WERI-Rb-1 (cell line): ENCODE results near the gene RAC2.
A peak's percentile ranks its signal among the peaks of the same experiment; 100 is the strongest.
"Not testable (repeated sequence)": the region's sequence is repeated elsewhere in the genome, so short reads cannot be mapped to it uniquely, and the experiment has no call there.

Experiments used
- DNase-seq: peaks from one replicate; pipeline ENCODE4 v3.0.0-alpha.2; 2020
- H3K27ac ChIP-seq: fragments of 250-450 bp; sonication (Bioruptor Pico); 2 replicates; pipeline ENCODE4 v1.5.1; 2020; ENCODE audit warnings: mild to moderate bottlenecking, moderate library complexity
- H3K27me3 ChIP-seq: fragments of 250-450 bp; sonication (Bioruptor Pico); 2 replicates; pipeline ENCODE4 v1.5.1; 2021; ENCODE audit warnings: mild to moderate bottlenecking, low read depth, moderate library complexity; ENCODE audit not compliant: insufficient read depth, severe bottlenecking
- H3K36me3 ChIP-seq: fragments of 250-450 bp; sonication (Bioruptor Pico); 2 replicates; pipeline ENCODE4 v1.5.1; 2020; ENCODE audit warnings: mild to moderate bottlenecking, moderate library complexity
- H3K4me3 ChIP-seq: 2 replicates; pipeline ENCODE4 v1.5.1; 2011; ENCODE audit warnings: low read depth, mild to moderate bottlenecking, control low read depth, low read length
- H3K9me3 ChIP-seq: fragments of 250-450 bp; sonication (Bioruptor Pico); 2 replicates; pipeline ENCODE4 v1.5.1; 2021; ENCODE audit warnings: mild to moderate bottlenecking, moderate library complexity; ENCODE audit not compliant: severe bottlenecking
- CTCF ChIP-seq: IDR thresholded peaks from 2 replicates; pipeline ENCODE4 v1.5.1; 2011; ENCODE audit warnings: low read depth, mild to moderate bottlenecking, control low read depth, inconsistent platforms, low read length

The RAC2 gene

GRCh38 chr22:37253126-37253660 is 9.1 kb upstream of the RAC2 start:
- no peaks in the 10 kb centered on the region for H3K36me3 ChIP-seq
- no peaks in the 10 kb centered on the region for H3K9me3 ChIP-seq
- DNase-seq: peak; percentile 5
- H3K4me3 ChIP-seq: no peak overlapping the region
- no peak for TF ChIP-seq CTCF
- no peaks in the 10 kb centered on the region for H3K27me3 ChIP-seq
- H3K27ac ChIP-seq: no peak overlapping the region

DNA sequence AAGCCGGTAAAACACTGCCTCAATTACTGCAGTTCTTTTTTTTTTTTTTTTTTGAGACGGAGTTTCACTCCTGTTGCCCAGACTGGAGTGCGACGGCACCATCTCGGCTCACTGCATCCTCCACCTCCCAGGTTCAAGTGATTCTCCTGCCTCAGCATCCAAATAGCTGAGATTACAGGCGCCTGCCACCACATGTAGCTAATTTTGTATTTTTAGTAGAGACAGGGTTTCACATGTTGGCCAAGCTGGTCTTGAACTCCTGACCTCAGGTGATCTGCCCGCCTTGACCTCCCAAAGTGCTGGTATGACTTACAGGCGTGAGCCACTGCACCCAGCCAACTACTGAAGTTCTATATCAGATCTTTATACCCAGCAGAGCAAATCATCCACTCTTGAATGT is 7.8 kb upstream of the RAC2 start:
- not testable (repeated sequence) for H3K36me3 ChIP-seq, H3K4me3 ChIP-seq, DNase-seq, H3K27ac ChIP-seq, H3K9me3 ChIP-seq, H3K27me3 ChIP-seq

- no peak for TF ChIP-seq CTCF
- H3K27me3 ChIP-seq: no peaks in the 10 kb centered on the region
- H3K4me3 ChIP-seq: no peak overlapping the region
- peak; percentile 2 for DNase-seq
- no peaks in the 10 kb centered on the region for H3K36me3 ChIP-seq
- H3K27ac ChIP-seq: no peak overlapping the region
- no peaks in the 10 kb centered on the region for H3K9me3 ChIP-seq
These were observed 5.9 kb upstream of the RAC2 start for GRCh38 chr22:37249986-37250385.

DNA sequence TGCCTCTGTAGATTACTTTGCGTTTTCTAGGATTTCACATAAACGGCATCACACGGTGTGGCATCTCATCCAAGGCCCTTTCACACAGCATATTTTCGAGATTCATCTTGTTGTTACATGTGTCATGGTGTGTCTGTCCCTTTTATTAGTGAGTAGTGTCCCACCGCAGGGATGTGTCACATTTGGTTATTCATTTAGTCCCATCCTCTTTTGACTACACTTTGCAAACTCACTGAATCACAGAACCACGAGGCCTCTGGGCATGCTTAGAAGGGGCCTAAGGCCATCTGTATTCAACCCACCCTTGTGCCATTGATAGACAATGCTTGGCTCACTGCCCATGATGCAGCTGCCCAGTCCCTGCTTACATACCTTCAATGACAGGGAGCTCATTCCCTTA is 4.2 kb upstream of the RAC2 start:
- Histone ChIP-seq H3K9me3 (no peaks in the 10 kb centered on the region), H3K27ac (no peak overlapping the region), H3K4me3 (no peak overlapping the region), H3K27me3 (no peaks in the 10 kb centered on the region), H3K36me3 (no peaks in the 10 kb centered on the region)
- no peak for TF ChIP-seq CTCF
- DNase-seq: no peak

DNA sequence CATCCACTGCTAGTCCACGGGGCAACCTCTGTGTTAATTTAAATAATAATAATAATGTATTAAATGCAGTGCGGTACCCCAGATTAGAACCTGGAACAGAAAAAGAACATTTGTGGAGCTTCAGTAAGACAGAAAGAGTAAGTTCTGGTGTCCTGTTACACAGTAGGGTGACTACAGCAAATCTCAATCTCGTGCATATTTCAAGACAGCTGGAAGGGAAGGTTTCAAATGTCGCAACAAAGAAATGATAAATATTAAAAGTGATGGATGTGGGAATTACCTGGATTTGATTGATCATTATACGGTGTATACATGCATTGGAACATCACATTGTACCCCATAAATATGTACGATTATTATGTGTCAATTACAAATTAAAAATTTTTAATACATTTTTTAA is 1.7 kb upstream of the RAC2 start:
- no peak for DNase-seq
- H3K27me3 ChIP-seq: no peaks in the 10 kb centered on the region
- H3K4me3 ChIP-seq: no peak overlapping the region
- no peaks in the 10 kb centered on the region for H3K9me3 ChIP-seq
- no peak for TF ChIP-seq CTCF
- no peaks in the 10 kb centered on the region for H3K36me3 ChIP-seq
- no peak overlapping the region for H3K27ac ChIP-seq

DNA sequence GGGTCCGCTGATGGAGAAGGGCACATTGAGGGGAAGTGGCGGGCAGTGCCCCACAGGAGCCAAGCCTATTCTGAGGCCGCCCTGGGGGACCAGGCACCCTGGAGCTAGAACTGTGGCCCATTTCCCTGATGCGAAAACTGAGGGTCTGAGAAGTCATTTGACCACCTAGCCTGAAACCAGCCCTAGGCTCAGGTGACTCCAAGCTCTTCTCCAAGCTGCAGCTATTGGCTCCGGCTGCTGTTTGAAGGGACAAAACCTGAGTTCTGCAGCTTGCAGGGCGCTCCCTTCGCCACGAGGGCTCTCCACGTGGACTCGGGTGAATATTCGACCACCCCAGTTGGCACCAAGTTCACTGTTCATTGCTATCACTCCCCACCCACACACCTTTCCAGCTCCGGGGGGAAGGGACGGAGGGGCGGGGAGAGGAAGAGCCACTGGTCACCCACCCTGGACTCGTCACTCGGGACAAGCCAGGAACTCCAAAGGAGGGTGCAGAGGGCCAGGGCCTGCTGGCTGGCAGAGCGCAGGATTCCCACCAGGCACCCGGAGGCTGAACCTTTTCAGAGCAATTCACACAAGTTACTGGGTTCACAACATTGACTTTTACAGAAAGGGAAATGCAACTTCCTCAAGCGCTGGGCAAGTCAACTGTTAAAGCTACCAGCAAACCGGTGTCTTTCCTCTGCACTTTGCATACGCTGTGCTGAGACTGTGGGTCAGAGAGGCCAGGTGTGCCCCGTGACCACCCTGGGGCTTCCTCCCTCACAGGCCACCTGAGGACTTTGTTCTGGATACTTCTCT is 1.1 kb upstream of the RAC2 start:
- DNase-seq: no peak
- H3K9me3 ChIP-seq: no peaks in the 10 kb centered on the region
- H3K27ac ChIP-seq: no peak overlapping the region
- no peak overlapping the region for H3K4me3 ChIP-seq
- H3K36me3 ChIP-seq: no peaks in the 10 kb centered on the region
- no peak for TF ChIP-seq CTCF
- H3K27me3 ChIP-seq: no peaks in the 10 kb centered on the region
